Stimulated activated effector memory CD8-positive, alpha-beta T cell treated with anti-CD3 and anti-CD28 coated beads, Interleukin-12 subunit alpha, Interleukin-12 subunit beta, amount 100 ng/mL, for 72 hours (primary cell): ENCODE data around the gene PIH1D1.
A peak's percentile ranks its signal among the peaks of the same experiment; 100 is the strongest.
"Not testable (repeated sequence)": the region's sequence is repeated elsewhere in the genome, so short reads cannot be mapped to it uniquely, and the experiment has no call there.

Experiments
- ATAC-seq: fragments of 150-1000 bp; cut with Tn5 transposase; 2 replicates; pipeline ENCODE4 v1.10.0; 2021
- DNase-seq, 2 donors: peaks; one replicate each; pipeline ENCODE4 v3.0.0; 2021 to 2022; ENCODE audit warnings: low spot score in 2 of 2
- H3K27ac Mint-ChIP-seq: one replicate; pipeline ENCODE4 v1.8.0; 2022; ENCODE audit warnings: mild to moderate bottlenecking, mixed read lengths
- H3K36me3 Mint-ChIP-seq: one replicate; pipeline ENCODE4 v1.8.0; 2022; ENCODE audit warnings: mild to moderate bottlenecking, mixed read lengths
- H3K4me1 Mint-ChIP-seq: one replicate; pipeline ENCODE4 v1.8.0; 2022; ENCODE audit warnings: mixed read lengths
- H3K4me3 Mint-ChIP-seq: one replicate; pipeline ENCODE4 v1.8.0; 2022; ENCODE audit warnings: mild to moderate bottlenecking, mixed read lengths
- H3K9me3 Mint-ChIP-seq: one replicate; pipeline ENCODE4 v1.8.0; 2022; ENCODE audit warnings: mixed read lengths

Gene PIH1D1

GRCh38 chr19:49469828-49470614 lies 18.4 kb upstream of the PIH1D1 start:
- H3K36me3 Mint-ChIP-seq = peaks cover 33% of the 10 kb centered on the region
- peak overlapping the region; percentile 72 for H3K4me3 Mint-ChIP-seq
- H3K4me1 Mint-ChIP-seq = peaks cover 53% of the 10 kb centered on the region
- ATAC-seq (peak; percentile 81), DNase-seq (peak; percentile 84 to 95)
- H3K9me3 Mint-ChIP-seq = no peaks in the 10 kb centered on the region
- peak overlapping the region; percentile 91 for H3K27ac Mint-ChIP-seq

GRCh38 chr19:49468746-49469447 lies 17.3 kb upstream of the PIH1D1 start:
- Mint-ChIP-seq H3K4me3 (peak overlapping the region; percentile 72), H3K9me3 (no peaks in the 10 kb centered on the region), H3K27ac (peak overlapping the region; percentile 97), H3K4me1 (peaks cover 44% of the 10 kb centered on the region), H3K36me3 (peaks cover 27% of the 10 kb centered on the region)
- ATAC-seq = peak; percentile 86
- peak; percentile 65 to 89 for DNase-seq

- peak overlapping the region; percentile 72 for H3K4me3 Mint-ChIP-seq
- peaks cover 40% of the 10 kb centered on the region for H3K4me1 Mint-ChIP-seq
- no peak for DNase-seq
- no peak for ATAC-seq
- H3K27ac Mint-ChIP-seq = peak overlapping the region; percentile 97
- no peaks in the 10 kb centered on the region for H3K9me3 Mint-ChIP-seq
- peaks cover 27% of the 10 kb centered on the region for H3K36me3 Mint-ChIP-seq
Measured at GRCh38 chr19:49468199-49468598, 16.6 kb upstream of the PIH1D1 start.

GRCh38 chr19:49465371-49465770 lies 13.8 kb upstream of the PIH1D1 start:
- H3K27ac Mint-ChIP-seq = peak overlapping the region; percentile 81
- peaks cover 32% of the 10 kb centered on the region for H3K36me3 Mint-ChIP-seq
- no peak for DNase-seq
- ATAC-seq = no peak
- peaks cover 19% of the 10 kb centered on the region for H3K4me1 Mint-ChIP-seq
- no peak overlapping the region for H3K4me3 Mint-ChIP-seq
- H3K9me3 Mint-ChIP-seq = no peaks in the 10 kb centered on the region

- Mint-ChIP-seq H3K4me3 (no peak overlapping the region), H3K27ac (peak overlapping the region; percentile 81), H3K9me3 (no peaks in the 10 kb centered on the region), H3K4me1 (peaks cover 10% of the 10 kb centered on the region), H3K36me3 (peaks cover 35% of the 10 kb centered on the region)
- DNase-seq (no peak), ATAC-seq (no peak)
Measured at GRCh38 chr19:49463960-49464740, 12.5 kb upstream of the PIH1D1 start.

- H3K9me3 Mint-ChIP-seq = no peaks in the 10 kb centered on the region
- ATAC-seq = no peak
- peaks cover 7% of the 10 kb centered on the region for H3K4me1 Mint-ChIP-seq
- H3K4me3 Mint-ChIP-seq = no peak overlapping the region
- H3K27ac Mint-ChIP-seq = no peak overlapping the region
- DNase-seq = no peak
- peaks cover 29% of the 10 kb centered on the region for H3K36me3 Mint-ChIP-seq
Measured at GRCh38 chr19:49462492-49462891, 10.9 kb upstream of the PIH1D1 start.

GRCh38 chr19:49461656-49462055 lies 10.0 kb upstream of the PIH1D1 start:
- DNase-seq (no peak), ATAC-seq (no peak)
- Mint-ChIP-seq H3K4me1 (peaks cover 15% of the 10 kb centered on the region), H3K36me3 (peaks cover 38% of the 10 kb centered on the region), H3K27ac (no peak overlapping the region), H3K4me3 (no peak overlapping the region), H3K9me3 (no peaks in the 10 kb centered on the region)

GRCh38 chr19:49461130-49461529 lies 9.5 kb upstream of the PIH1D1 start:
- H3K9me3 Mint-ChIP-seq, H3K4me3 Mint-ChIP-seq, ATAC-seq, DNase-seq, H3K27ac Mint-ChIP-seq: not testable (repeated sequence)
- Mint-ChIP-seq H3K36me3 (peaks cover 41% of the 10 kb centered on the region), H3K4me1 (peaks cover 15% of the 10 kb centered on the region)

GRCh38 chr19:49459388-49459787 lies 7.8 kb upstream of the PIH1D1 start:
- Mint-ChIP-seq H3K4me3 (no peak overlapping the region), H3K4me1 (peaks cover 16% of the 10 kb centered on the region), H3K9me3 (no peaks in the 10 kb centered on the region), H3K36me3 (peaks cover 45% of the 10 kb centered on the region), H3K27ac (no peak overlapping the region)
- DNase-seq (no peak), ATAC-seq (no peak)

GRCh38 chr19:49458567-49458903 lies 6.9 kb upstream of the PIH1D1 start:
- no peak for ATAC-seq
- DNase-seq = no peak
- peak overlapping the region; percentile 14 for H3K4me3 Mint-ChIP-seq
- peaks cover 47% of the 10 kb centered on the region for H3K36me3 Mint-ChIP-seq
- no peaks in the 10 kb centered on the region for H3K9me3 Mint-ChIP-seq
- H3K27ac Mint-ChIP-seq = peak overlapping the region; percentile 88
- H3K4me1 Mint-ChIP-seq = peaks cover 22% of the 10 kb centered on the region

GRCh38 chr19:49456326-49456725 lies 4.7 kb upstream of the PIH1D1 start:
- DNase-seq (no peak), ATAC-seq (no peak)
- peaks cover 32% of the 10 kb centered on the region for H3K4me1 Mint-ChIP-seq
- no peak overlapping the region for H3K4me3 Mint-ChIP-seq
- H3K36me3 Mint-ChIP-seq = peaks cover 64% of the 10 kb centered on the region
- no peaks in the 10 kb centered on the region for H3K9me3 Mint-ChIP-seq
- peak overlapping the region; percentile 56 for H3K27ac Mint-ChIP-seq

- no peak overlapping the region for H3K4me3 Mint-ChIP-seq
Measured at GRCh38 chr19:49455773-49456172, 4.2 kb upstream of the PIH1D1 start.

GRCh38 chr19:49453757-49454240 lies 2.2 kb upstream of the PIH1D1 start:
- H3K4me1 Mint-ChIP-seq = peaks cover 50% of the 10 kb centered on the region
- H3K27ac Mint-ChIP-seq = peak overlapping the region; percentile 98
- ATAC-seq (no peak), DNase-seq (no peak)
- no peaks in the 10 kb centered on the region for H3K9me3 Mint-ChIP-seq
- peak overlapping the region; percentile 91 for H3K4me3 Mint-ChIP-seq
- H3K36me3 Mint-ChIP-seq = peaks cover 69% of the 10 kb centered on the region

More at GRCh38 chr19:49455773-49456172, 4.2 kb upstream of the PIH1D1 start:
- H3K9me3 Mint-ChIP-seq = no peaks in the 10 kb centered on the region
- ATAC-seq (no peak), DNase-seq (no peak)
- H3K27ac Mint-ChIP-seq = peak overlapping the region; percentile 56
- H3K36me3 Mint-ChIP-seq = peaks cover 66% of the 10 kb centered on the region
- peaks cover 36% of the 10 kb centered on the region for H3K4me1 Mint-ChIP-seq

GRCh38 chr19:49453013-49453756 lies 1.6 kb upstream of the PIH1D1 start, which contains the start of gene ALDH16A1:
TSS of gene ALDH16A1 (plus strand) at chr19:49453225. CDS start at chr19:49453332, 107 bp downstream.
- Mint-ChIP-seq H3K4me1 (peaks cover 56% of the 10 kb centered on the region), H3K36me3 (peaks cover 76% of the 10 kb centered on the region), H3K27ac (peak within 1 kb of the TSS; percentile 98), H3K9me3 (no peaks in the 10 kb centered on the region), H3K4me3 (peak within 1 kb of the TSS; percentile 91)
- DNase-seq (peak; percentile 95 to 99), ATAC-seq (peak; percentile 93)
